OCI-LY1 (cell line): ENCODE measurements around the gene SLC25A53.

Experiments used
- H2AFZ ChIP-seq: fragments of 200-600 bp; sonication (generic), shearing (Covaris generic); 2 replicates; pipeline ENCODE4 v1.6.0; 2014; ENCODE audit warnings: antibody characterized with exemption, mild to moderate bottlenecking, low read length
- H3F3A ChIP-seq: fragments of 200-600 bp; sonication (generic), shearing (Covaris generic); 2 replicates; pipeline ENCODE4 v1.6.0; 2014; ENCODE audit warnings: mild to moderate bottlenecking, antibody characterized with exemption, low read length, moderate library complexity; ENCODE audit not compliant: insufficient read depth
- H3K27ac ChIP-seq: fragments of 200-600 bp; sonication (generic); 2 replicates; pipeline ENCODE4 v1.5.1; 2014; ENCODE audit warnings: low read length, mixed run types, mild to moderate bottlenecking, low read depth; ENCODE audit not compliant: poor library complexity, severe bottlenecking
- H3K27me3 ChIP-seq: fragments of 200-600 bp; sonication (generic); 2 replicates; pipeline ENCODE4 v1.6.0; 2014; ENCODE audit warnings: antibody characterized with exemption, mild to moderate bottlenecking, low read length, moderate library complexity; ENCODE audit not compliant: insufficient read depth
- H3K36me3 ChIP-seq: fragments of 200-600 bp; sonication (generic); 2 replicates; pipeline ENCODE4 v1.6.1; 2014; ENCODE audit warnings: mild to moderate bottlenecking, antibody characterized with exemption, low read length, moderate library complexity, mixed read lengths; ENCODE audit not compliant: insufficient read depth
- H3K4me1 ChIP-seq: fragments of 200-600 bp; sonication (generic); 2 replicates; pipeline ENCODE4 v1.5.1; 2014; ENCODE audit warnings: mild to moderate bottlenecking, low read length, moderate library complexity; ENCODE audit not compliant: insufficient read depth, severe bottlenecking
- H3K4me2 ChIP-seq: fragments of 200-600 bp; sonication (generic), shearing (Covaris generic); 2 replicates; pipeline ENCODE4 v1.6.1; 2014; ENCODE audit warnings: low read length
- H3K4me3 ChIP-seq: fragments of 200-600 bp; sonication (generic); 2 replicates; pipeline ENCODE4 v1.5.1; 2014; ENCODE audit warnings: low read length, low read depth, mild to moderate bottlenecking, mixed read lengths; ENCODE audit not compliant: poor library complexity, severe bottlenecking
- H3K79me2 ChIP-seq: fragments of 200-600 bp; shearing (Covaris generic); 2 replicates; pipeline ENCODE4 v1.6.1; 2016; ENCODE audit warnings: mixed run types, low read length, mixed read lengths; ENCODE audit not compliant: insufficient read depth
- H3K9ac ChIP-seq: fragments of 200-600 bp; sonication (generic), shearing (Covaris generic); 2 replicates; pipeline ENCODE4 v1.6.1; 2014; ENCODE audit warnings: mild to moderate bottlenecking, low read length, mixed read lengths
- H3K9me2 ChIP-seq: fragments of 200-600 bp; sonication (generic), shearing (Covaris generic); 2 replicates; pipeline ENCODE4 v1.6.1; 2014; ENCODE audit warnings: low read depth, mild to moderate bottlenecking, low read length, mixed read lengths
- H3K9me3 ChIP-seq: fragments of 200-600 bp; shearing (Covaris generic); 2 replicates; pipeline ENCODE4 v1.6.1; 2014; ENCODE audit warnings: low read length, mixed read lengths
- H4K20me1 ChIP-seq: fragments of 200-600 bp; sonication (generic), shearing (Covaris generic); 2 replicates; pipeline ENCODE4 v1.6.0; 2016; ENCODE audit warnings: mild to moderate bottlenecking, low read length; ENCODE audit not compliant: insufficient read depth
- EZH2 ChIP-seq: fragments of 200-600 bp; sonication (generic), shearing (Covaris generic); IDR thresholded peaks from 2 replicates; pipeline ENCODE4 v1.8.0; 2017; ENCODE audit warnings: borderline replicate concordance, mixed run types, mild to moderate bottlenecking, antibody characterized with exemption, low read length, moderate library complexity, mixed read lengths
- TF ChIP-seq, protein P1 (sequence below): fragments of 200-600 bp; sonication (generic), shearing (Covaris generic); IDR thresholded peaks from 2 replicates; pipeline ENCODE4 v1.5.1; 2017; ENCODE audit warnings: mild to moderate bottlenecking, antibody characterized with exemption, low read length, moderate library complexity, mixed read lengths

The SLC25A53 gene

DNA sequence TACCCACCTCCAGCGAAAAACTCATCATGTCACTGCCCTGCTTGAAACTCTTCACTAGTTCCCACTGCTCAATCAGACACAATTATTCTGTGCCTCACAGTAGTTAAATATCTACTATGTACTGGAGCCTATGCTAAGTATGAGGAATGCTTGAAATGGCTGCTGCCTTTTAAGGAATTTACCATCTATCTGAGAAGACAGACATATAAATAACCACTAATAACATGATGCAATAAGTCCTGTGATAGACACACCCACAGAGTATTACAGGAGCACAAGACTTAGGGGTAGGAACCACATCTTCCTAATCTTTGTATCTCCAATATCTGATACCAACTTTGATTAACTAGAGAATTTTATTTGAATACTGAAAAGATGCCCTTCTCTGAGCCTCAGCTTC is 21.1 kb downstream of the SLC25A53 start:
- H2AFZ ChIP-seq = no peak overlapping the region

DNA sequence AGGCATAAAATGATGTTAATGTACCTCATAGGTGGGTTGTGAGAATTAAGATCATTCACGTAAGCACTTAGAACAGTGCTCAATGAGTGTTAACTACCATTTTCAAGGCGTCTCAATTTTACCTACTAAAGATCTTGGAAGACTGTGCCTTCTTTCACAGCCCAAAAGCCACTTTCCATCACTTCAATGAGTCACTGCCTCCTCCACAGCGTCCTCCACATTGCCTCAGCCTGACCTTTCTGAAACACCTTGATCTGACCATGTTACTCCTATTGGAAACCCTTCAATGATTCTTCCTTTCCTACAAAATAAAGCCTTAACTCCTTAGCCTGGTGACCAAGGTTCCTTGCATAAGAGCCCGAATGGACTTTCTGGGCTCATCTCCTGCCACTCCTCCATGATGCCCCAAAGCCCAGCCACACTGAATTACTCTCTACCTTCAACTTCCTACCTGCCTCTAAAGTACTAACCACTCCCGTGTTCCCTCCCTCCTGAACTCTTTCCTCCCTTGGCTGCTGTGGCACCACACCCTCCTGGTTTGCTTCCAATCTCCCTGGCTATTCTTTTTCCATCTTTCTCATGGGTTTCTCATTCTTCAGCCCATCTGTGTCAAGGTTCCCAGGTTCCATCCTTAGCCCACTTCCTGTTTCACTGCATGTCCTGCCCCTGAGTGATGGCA is 22.1 kb downstream of the SLC25A53 start:
- H3K4me2 ChIP-seq = no peak overlapping the region
- H2AFZ ChIP-seq = no peak overlapping the region
- no peak overlapping the region for H3K27ac ChIP-seq
- no peaks in the 10 kb centered on the region for H3K27me3 ChIP-seq
- no peak overlapping the region for H3K9ac ChIP-seq
- no peaks in the 10 kb centered on the region for H3K9me2 ChIP-seq
- no peak overlapping the region for H3K4me3 ChIP-seq
- no peaks in the 10 kb centered on the region for H3K4me1 ChIP-seq
- H3F3A ChIP-seq = no peaks in the 10 kb centered on the region
- TF ChIP-seq, protein P1, sequence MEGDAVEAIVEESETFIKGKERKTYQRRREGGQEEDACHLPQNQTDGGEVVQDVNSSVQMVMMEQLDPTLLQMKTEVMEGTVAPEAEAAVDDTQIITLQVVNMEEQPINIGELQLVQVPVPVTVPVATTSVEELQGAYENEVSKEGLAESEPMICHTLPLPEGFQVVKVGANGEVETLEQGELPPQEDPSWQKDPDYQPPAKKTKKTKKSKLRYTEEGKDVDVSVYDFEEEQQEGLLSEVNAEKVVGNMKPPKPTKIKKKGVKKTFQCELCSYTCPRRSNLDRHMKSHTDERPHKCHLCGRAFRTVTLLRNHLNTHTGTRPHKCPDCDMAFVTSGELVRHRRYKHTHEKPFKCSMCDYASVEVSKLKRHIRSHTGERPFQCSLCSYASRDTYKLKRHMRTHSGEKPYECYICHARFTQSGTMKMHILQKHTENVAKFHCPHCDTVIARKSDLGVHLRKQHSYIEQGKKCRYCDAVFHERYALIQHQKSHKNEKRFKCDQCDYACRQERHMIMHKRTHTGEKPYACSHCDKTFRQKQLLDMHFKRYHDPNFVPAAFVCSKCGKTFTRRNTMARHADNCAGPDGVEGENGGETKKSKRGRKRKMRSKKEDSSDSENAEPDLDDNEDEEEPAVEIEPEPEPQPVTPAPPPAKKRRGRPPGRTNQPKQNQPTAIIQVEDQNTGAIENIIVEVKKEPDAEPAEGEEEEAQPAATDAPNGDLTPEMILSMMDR = no peak
- no peak for TF ChIP-seq EZH2
- no peaks in the 10 kb centered on the region for H3K79me2 ChIP-seq
- no peaks in the 10 kb centered on the region for H3K9me3 ChIP-seq
- H4K20me1 ChIP-seq = no peaks in the 10 kb centered on the region
- H3K36me3 ChIP-seq = no peaks in the 10 kb centered on the region

More for the DNA sequence above, 21.1 kb downstream of the SLC25A53 start:
- TF ChIP-seq EZH2 = no peak
- TF ChIP-seq, protein P1 = no peak
- Histone ChIP-seq H3K9ac (no peak overlapping the region), H4K20me1 (no peaks in the 10 kb centered on the region), H3K36me3 (no peaks in the 10 kb centered on the region), H3K4me1 (no peaks in the 10 kb centered on the region), H3K9me2 (no peaks in the 10 kb centered on the region), H3K27me3 (no peaks in the 10 kb centered on the region), H3K4me3 (no peak overlapping the region), H3K79me2 (no peaks in the 10 kb centered on the region), H3K4me2 (no peak overlapping the region), H3K27ac (no peak overlapping the region), H3F3A (no peaks in the 10 kb centered on the region), H3K9me3 (no peaks in the 10 kb centered on the region)

DNA sequence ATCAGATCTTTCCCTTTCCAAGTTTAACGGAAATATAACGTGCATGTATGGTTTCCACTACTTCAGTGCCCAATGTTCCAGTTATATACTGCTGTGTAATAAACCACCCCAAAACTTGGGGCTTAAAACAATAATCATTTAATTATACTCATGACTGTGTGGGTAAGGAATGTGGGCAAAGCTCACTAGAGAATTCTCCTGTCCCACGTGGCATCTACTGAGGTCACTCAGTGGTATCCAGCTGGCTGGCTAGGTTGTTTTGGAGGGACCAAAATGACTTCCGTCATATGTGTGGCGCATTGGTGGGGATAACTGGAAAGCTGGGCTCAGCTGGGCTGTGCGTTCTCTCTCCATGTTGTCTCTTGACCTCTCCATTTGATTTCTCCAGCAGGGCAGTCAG is 26.0 kb downstream of the SLC25A53 start:
- H3K79me2 ChIP-seq = no peaks in the 10 kb centered on the region
- H3K4me2 ChIP-seq = no peak overlapping the region
- H3K27ac ChIP-seq = no peak overlapping the region
- H3K4me1 ChIP-seq = no peaks in the 10 kb centered on the region
- H3K27me3 ChIP-seq = no peaks in the 10 kb centered on the region
- H3F3A ChIP-seq = no peaks in the 10 kb centered on the region
- H3K36me3 ChIP-seq = no peaks in the 10 kb centered on the region
- no peak for TF ChIP-seq EZH2
- TF ChIP-seq, protein P1 = no peak
- no peak overlapping the region for H3K9ac ChIP-seq
- H4K20me1 ChIP-seq = no peaks in the 10 kb centered on the region
- H2AFZ ChIP-seq = no peak overlapping the region
- H3K9me3 ChIP-seq = no peaks in the 10 kb centered on the region
- H3K4me3 ChIP-seq = no peak overlapping the region
- H3K9me2 ChIP-seq = no peaks in the 10 kb centered on the region
